ENCODE measurements around the gene BTG3.

Gene BTG3

GRCh38 chr21:17585875-17586450 lies 26.7 kb downstream of the BTG3 start:
- DNase-seq (ENCODE audit: low read depth), result no peak

GRCh38 chr21:17583898-17584297 lies 28.8 kb downstream of the BTG3 start:
- DNase-seq (ENCODE audit: low read depth), result no peak

GRCh38 chr21:17580319-17580718 lies 32.4 kb downstream of the BTG3 start:
- DNase-seq (ENCODE audit: low read depth), result no peak

- no peak for DNase-seq (ENCODE audit: low read depth)
These were observed 33.8 kb downstream of the BTG3 start for GRCh38 chr21:17578876-17579275.

- no peak for DNase-seq (ENCODE audit: low read depth)
These were observed 34.5 kb downstream of the BTG3 start for GRCh38 chr21:17578162-17578561.

GRCh38 chr21:17577701-17578100 lies 35.0 kb downstream of the BTG3 start:
- DNase-seq (ENCODE audit: low read depth), result no peak

- DNase-seq (ENCODE audit: low read depth), result no peak
These were observed 36.4 kb downstream of the BTG3 start for GRCh38 chr21:17576080-17576835.

- DNase-seq (ENCODE audit: low read depth), result no peak
These were observed 37.6 kb downstream of the BTG3 start for GRCh38 chr21:17575076-17575475.

- no peak for DNase-seq (ENCODE audit: low read depth)
These were observed 40.3 kb downstream of the BTG3 start for GRCh38 chr21:17572431-17572830.

- no peak for DNase-seq (ENCODE audit: low read depth)
These were observed 41.9 kb downstream of the BTG3 start for GRCh38 chr21:17570786-17571185.

GRCh38 chr21:17560377-17561025 lies 52.2 kb downstream of the BTG3 start:
- no peak for DNase-seq (ENCODE audit: low read depth)

- no peak for DNase-seq (ENCODE audit: low read depth)
These were observed 57.8 kb downstream of the BTG3 start for GRCh38 chr21:17554679-17555465.

GRCh38 chr21:17554120-17554519 lies 58.6 kb downstream of the BTG3 start:
- DNase-seq (ENCODE audit: low read depth), result no peak

- no peak for DNase-seq (ENCODE audit: low read depth)
These were observed 60.3 kb downstream of the BTG3 start for GRCh38 chr21:17552410-17552809.

- DNase-seq (ENCODE audit: low read depth), result no peak
These were observed 61.9 kb downstream of the BTG3 start for GRCh38 chr21:17550671-17551308.

GRCh38 chr21:17548262-17548661 lies 64.4 kb downstream of the BTG3 start:
- DNase-seq (ENCODE audit: low read depth), result no peak

GRCh38 chr21:17545007-17545406 lies 67.7 kb downstream of the BTG3 start:
- no peak for DNase-seq (ENCODE audit: low read depth)

All from T-helper 22 cell (primary cell).